ENCODE data around the gene ARID2. TPM values are rescaled to one million over a fixed set of nuclear protein-coding genes. Genes with fewer than 3 reads are reported as not detected.

Gene ARID2
- total and polyA plus RNA-seq, 9 of the 15 experiments (the other 6 are each of a cell fraction or from before 2014, with no cell fraction given) = 13.4 to 41.6 (median 29.4) TPM

- no peak for TF ChIP-seq THAP7 (CRISPR knock-in tag; IDR thresholded peaks at IDR 0.05)
- TF ChIP-seq ZNF668 (CRISPR knock-in tag; IDR thresholded peaks at IDR 0.05) = no peak
- no peak for TF ChIP-seq USF1 (CRISPR knock-in tag; IDR thresholded peaks at IDR 0.05)
Observed at GRCh38 chr12:45944771-45945170, 215.3 kb downstream of the ARID2 start (continued).

GRCh38 chr12:45946435-45946834 lies 216.9 kb downstream of the ARID2 start:
- no peak for FAIRE-seq
- TF ChIP-seq NFATC3 (IDR thresholded peaks at IDR 0.05) (no peak), MXD1 (CRISPR knock-in tag; IDR thresholded peaks at IDR 0.05; ENCODE audit: borderline replicate concordance, poor library complexity, severe bottlenecking) (no peak), ZBTB7A (IDR thresholded peaks at IDR 0.05; ENCODE audit: borderline replicate concordance, control insufficient read depth, low read depth, low read length) (no peak), MGA (IDR thresholded peaks at IDR 0.05) (no peak)

More at GRCh38 chr12:45946435-45946834, 216.9 kb downstream of the ARID2 start:
- CTCF ChIA-PET (ENCODE audit: low intra/inter-chr PET ratio) = no interaction called here
- Histone ChIP-seq H3K79me2 (ENCODE audit: control insufficient read depth, insufficient read depth, low read length) (no peaks in the 10 kb centered on the region), H3K9ac (ENCODE audit: insufficient read depth in 1 of 2, low read depth in 2 of 2, low read length in 2 of 2) (no peak overlapping the region), H3K27me3 (ENCODE audit: control insufficient read depth in 2 of 2, insufficient read depth in 2 of 2, low read length in 2 of 2) (no peaks in the 10 kb centered on the region), H3K36me3 (ENCODE audit: control insufficient read depth, insufficient read depth, low read length) (peaks cover 72% of the 10 kb centered on the region), H3K4me2 (ENCODE audit: insufficient read depth, low read length) (no peak overlapping the region), H4K20me1 (replicated peaks; ENCODE audit: control insufficient read depth, insufficient read depth, low read length) (no peaks in the 10 kb centered on the region), H2AFZ (ENCODE audit: low read depth, low read length) (no peak overlapping the region), H3K9me3 (replicated peaks; ENCODE audit: control insufficient read depth, insufficient read depth, low read depth, low read length) (no peaks in the 10 kb centered on the region), H3K4me3 (no peak overlapping the region), H3K9me1 (ENCODE audit: control insufficient read depth, insufficient read depth, low read length) (no peaks in the 10 kb centered on the region), H3K4me1 (replicated peaks in 1 of 2; ENCODE audit: control insufficient read depth in 2 of 2, insufficient read depth in 2 of 2, low read length in 2 of 2) (no peaks in the 10 kb centered on the region), H3K27ac (ENCODE audit: extremely low read depth, low read depth, low read length) (no peak overlapping the region)
- no peak for ATAC-seq
- POLR2A ChIA-PET = interaction anchor here (1.3 kb wide), 1 partner anchor 10 kb away, joined by 3 read pairs; no protein-coding TSS in a partner anchor
- intact Hi-C loops (cut with micrococcal nuclease) = no loop called here
- no TSS peak for BruUV-seq (replicated peaks)
- DNase-seq (ENCODE audit: extremely low read depth in 1 of 4, low spot score in 3 of 4) = no peak
- in situ Hi-C loops (cut with MboI) = no loop called here
- WGBS (ENCODE audit: insufficient coverage, low coverage, missing lambda C conversion rate) = 75% methylated on average over 1 of the region's 1 CpG
